ENCODE results near the gene EEFSEC.

EEFSEC gene

GRCh38 chr3:128356822-128357221, 203.5 kb downstream of the EEFSEC start:
- DNase-seq: no peak

GRCh38 chr3:128357538-128357937, 204.3 kb downstream of the EEFSEC start:
- no peak for DNase-seq

- no peak for DNase-seq
These were observed 205.0 kb downstream of the EEFSEC start for GRCh38 chr3:128358156-128358895.

- no peak for DNase-seq
These were observed 205.9 kb downstream of the EEFSEC start for GRCh38 chr3:128359060-128359664.

GRCh38 chr3:128359846-128360642, 206.8 kb downstream of the EEFSEC start:
- DNase-seq: no peak

- no peak for DNase-seq
These were observed 207.5 kb downstream of the EEFSEC start for GRCh38 chr3:128360705-128361271.

GRCh38 chr3:128362026-128362965, 209.0 kb downstream of the EEFSEC start:
- no peak for DNase-seq

GRCh38 chr3:128364291-128364690, 211.0 kb downstream of the EEFSEC start:
- DNase-seq: no peak

GRCh38 chr3:128364808-128365360, 211.6 kb downstream of the EEFSEC start:
- DNase-seq: no peak

GRCh38 chr3:128366136-128366535, 212.9 kb downstream of the EEFSEC start:
- no peak for DNase-seq

- no peak for DNase-seq
These were observed 213.4 kb downstream of the EEFSEC start for GRCh38 chr3:128366652-128367051.

GRCh38 chr3:128367221-128367620, 213.9 kb downstream of the EEFSEC start:
- DNase-seq: no peak

GRCh38 chr3:128367761-128368160, 214.5 kb downstream of the EEFSEC start:
- DNase-seq: no peak

GRCh38 chr3:128368626-128369025, 215.3 kb downstream of the EEFSEC start:
- no peak for DNase-seq

- DNase-seq: no peak
These were observed 215.9 kb downstream of the EEFSEC start for GRCh38 chr3:128369121-128369703.

GRCh38 chr3:128369881-128370642, 216.8 kb downstream of the EEFSEC start:
- no peak for DNase-seq

GRCh38 chr3:128372281-128372680, 219.0 kb downstream of the EEFSEC start:
- DNase-seq: no peak

GRCh38 chr3:128372707-128373533, 219.6 kb downstream of the EEFSEC start:
- no peak for DNase-seq

- no peak for DNase-seq
These were observed 221.6 kb downstream of the EEFSEC start for GRCh38 chr3:128374746-128375445.

All from hematopoietic multipotent progenitor cell treated with erythropoietin and hydrocortisone succinate and interleukin-3 and kit ligand, for 8 days (in vitro differentiated cells).